ENCODE data around the gene MTRF1.
"Not testable (repeated sequence)": the region's sequence is repeated elsewhere in the genome, so short reads cannot be mapped to it uniquely, and the experiment has no call there.

The MTRF1 gene

DNA sequence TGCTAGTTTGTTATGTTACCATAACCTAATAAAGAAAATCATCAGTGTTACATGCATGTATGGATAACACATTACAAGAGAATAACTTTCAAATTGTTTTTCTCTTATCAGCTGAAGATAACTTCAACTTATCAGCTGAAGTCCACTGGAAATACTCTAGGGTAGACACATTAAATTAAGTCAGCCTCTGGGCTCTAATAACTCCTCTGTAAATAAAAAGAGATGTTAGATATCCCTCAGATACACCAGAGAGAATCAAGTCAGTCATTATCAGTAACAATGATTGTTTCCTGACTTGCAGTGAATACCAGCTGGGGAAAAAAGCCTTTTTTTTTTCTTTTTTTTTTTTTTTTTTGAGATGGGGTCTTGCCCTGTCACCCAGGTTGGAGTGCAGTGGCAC lies 67.4 kb downstream of the MTRF1 start:
- no peak overlapping the region for H3K27ac Mint-ChIP-seq
- peaks cover 26% of the 10 kb centered on the region for H3K36me3 Mint-ChIP-seq (ENCODE audit: low read depth)
- intact Hi-C loops (cut with micrococcal nuclease): no loop called here
- peaks cover 9% of the 10 kb centered on the region for H3K9me3 Mint-ChIP-seq
- no peaks in the 10 kb centered on the region for H3K27me3 Mint-ChIP-seq
- H3K4me3 Mint-ChIP-seq: no peak overlapping the region
- H3K4me1 Mint-ChIP-seq (ENCODE audit: low read depth): peaks cover 26% of the 10 kb centered on the region

GRCh38 chr13:41193919-41194824 lies 69.2 kb downstream of the MTRF1 start, which contains the start of gene KBTBD7:
Gene KBTBD7 (minus strand): TSS chr13:41194569. CDS start chr13:41194257, 312 bp downstream.
- H3K27me3 Mint-ChIP-seq: no peaks in the 10 kb centered on the region
- H3K27ac Mint-ChIP-seq: peak within 1 kb of the TSS; percentile 97

DNA sequence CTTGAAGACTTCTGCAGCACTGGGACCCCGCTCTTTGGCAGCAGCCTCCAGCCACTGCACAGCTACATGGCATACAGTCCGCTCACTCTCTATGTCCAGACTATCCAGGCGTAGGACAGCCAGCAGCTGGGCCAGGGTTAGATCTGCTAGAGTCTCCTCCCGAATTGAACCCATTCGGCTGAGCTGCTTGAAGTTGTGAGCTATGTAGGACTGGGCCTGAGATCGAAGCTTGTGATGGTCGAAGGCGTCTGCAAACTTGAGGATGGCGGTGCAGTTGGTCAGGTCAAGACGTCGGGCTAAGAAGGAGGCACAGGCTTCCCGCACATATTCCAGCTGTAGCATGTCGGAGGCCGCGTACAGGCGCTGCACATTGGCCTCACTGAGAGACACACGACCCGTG lies 69.9 kb downstream of the MTRF1 start:
- Mint-ChIP-seq H3K4me1 (ENCODE audit: low read depth) (peaks cover 26% of the 10 kb centered on the region), H3K36me3 (ENCODE audit: low read depth) (peaks cover 34% of the 10 kb centered on the region), H3K27me3 (no peaks in the 10 kb centered on the region), H3K9me3 (peaks cover 9% of the 10 kb centered on the region), H3K4me3 (peak overlapping the region; percentile 91), H3K27ac (peak overlapping the region; percentile 97)
- intact Hi-C loops (cut with micrococcal nuclease): loop anchor here (5.0 kb wide), 1 partner anchor 271 kb away; no protein-coding TSS in a partner anchor

More at GRCh38 chr13:41193919-41194824, 69.2 kb downstream of the MTRF1 start, which contains the start of gene KBTBD7:
- Mint-ChIP-seq H3K36me3 (ENCODE audit: low read depth) (peaks cover 34% of the 10 kb centered on the region), H3K9me3 (peaks cover 9% of the 10 kb centered on the region), H3K4me1 (ENCODE audit: low read depth) (peaks cover 26% of the 10 kb centered on the region), H3K4me3 (peak within 1 kb of the TSS; percentile 91)
- intact Hi-C loops (cut with micrococcal nuclease): loop anchor here (1.0 to 5.0 kb wide), 3 partner anchors 62 to 272 kb away; partner anchors contain the start of genes KBTBD6 and MTRF1

DNA sequence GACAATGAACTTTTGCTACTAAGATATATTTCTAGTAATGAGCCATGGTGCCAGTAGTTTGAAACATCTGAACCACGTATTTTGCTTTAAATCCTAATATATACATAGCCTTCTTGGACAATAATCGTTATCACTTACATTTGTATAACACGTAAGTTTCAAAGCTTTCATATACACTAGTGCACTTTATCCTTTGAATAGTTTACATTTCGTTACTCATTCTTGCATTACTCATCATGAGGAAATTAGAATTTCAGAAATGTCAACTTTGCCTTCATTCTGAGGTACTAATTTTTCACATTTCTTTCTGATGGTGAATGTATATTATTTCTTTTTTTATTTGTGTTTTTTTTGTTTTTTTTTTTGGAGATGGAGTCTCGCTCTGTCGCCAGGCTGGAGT lies 74.8 kb downstream of the MTRF1 start:
- no peak overlapping the region for H3K4me3 Mint-ChIP-seq
- peaks cover 14% of the 10 kb centered on the region for H3K4me1 Mint-ChIP-seq (ENCODE audit: low read depth)

DNA sequence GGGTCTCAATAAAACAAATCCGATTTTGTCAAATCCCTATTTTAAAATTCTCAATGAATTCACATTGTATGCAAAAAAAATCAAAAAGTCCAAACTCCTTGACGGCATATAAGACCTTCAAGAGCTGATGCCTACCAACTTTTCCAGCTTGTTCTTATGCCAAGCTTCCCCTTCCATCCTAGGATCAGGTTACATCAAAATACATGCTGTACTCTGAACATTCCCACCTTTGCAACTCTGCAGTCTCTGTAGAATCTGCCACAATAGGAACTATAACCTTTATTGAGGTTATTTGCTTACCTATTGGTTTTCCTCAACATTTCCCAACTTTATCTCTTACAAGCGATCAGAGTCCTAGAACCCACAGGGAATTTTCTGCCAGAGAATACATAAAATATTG lies 76.9 kb downstream of the MTRF1 start:
- no peaks in the 10 kb centered on the region for H3K9me3 Mint-ChIP-seq
- no peak overlapping the region for H3K4me3 Mint-ChIP-seq
- no peaks in the 10 kb centered on the region for H3K27me3 Mint-ChIP-seq
- no peak overlapping the region for H3K27ac Mint-ChIP-seq
- no peaks in the 10 kb centered on the region for H3K4me1 Mint-ChIP-seq (ENCODE audit: low read depth)
- peaks cover 8% of the 10 kb centered on the region for H3K36me3 Mint-ChIP-seq (ENCODE audit: low read depth)
- intact Hi-C loops (cut with micrococcal nuclease): no loop called here

More for the DNA sequence above, 74.8 kb downstream of the MTRF1 start:
- Mint-ChIP-seq H3K27me3 (no peaks in the 10 kb centered on the region), H3K9me3 (peaks cover 9% of the 10 kb centered on the region), H3K36me3 (ENCODE audit: low read depth) (peaks cover 23% of the 10 kb centered on the region), H3K27ac (no peak overlapping the region)
- intact Hi-C loops (cut with micrococcal nuclease): no loop called here

GRCh38 chr13:41182231-41182630 lies 81.1 kb downstream of the MTRF1 start:
- H3K4me3 Mint-ChIP-seq: no peak overlapping the region
- intact Hi-C loops (cut with micrococcal nuclease): no loop called here
- no peaks in the 10 kb centered on the region for H3K36me3 Mint-ChIP-seq (ENCODE audit: low read depth)
- H3K27ac Mint-ChIP-seq: no peak overlapping the region
- H3K4me1 Mint-ChIP-seq (ENCODE audit: low read depth): peaks cover 12% of the 10 kb centered on the region
- no peaks in the 10 kb centered on the region for H3K27me3 Mint-ChIP-seq
- no peaks in the 10 kb centered on the region for H3K9me3 Mint-ChIP-seq

DNA sequence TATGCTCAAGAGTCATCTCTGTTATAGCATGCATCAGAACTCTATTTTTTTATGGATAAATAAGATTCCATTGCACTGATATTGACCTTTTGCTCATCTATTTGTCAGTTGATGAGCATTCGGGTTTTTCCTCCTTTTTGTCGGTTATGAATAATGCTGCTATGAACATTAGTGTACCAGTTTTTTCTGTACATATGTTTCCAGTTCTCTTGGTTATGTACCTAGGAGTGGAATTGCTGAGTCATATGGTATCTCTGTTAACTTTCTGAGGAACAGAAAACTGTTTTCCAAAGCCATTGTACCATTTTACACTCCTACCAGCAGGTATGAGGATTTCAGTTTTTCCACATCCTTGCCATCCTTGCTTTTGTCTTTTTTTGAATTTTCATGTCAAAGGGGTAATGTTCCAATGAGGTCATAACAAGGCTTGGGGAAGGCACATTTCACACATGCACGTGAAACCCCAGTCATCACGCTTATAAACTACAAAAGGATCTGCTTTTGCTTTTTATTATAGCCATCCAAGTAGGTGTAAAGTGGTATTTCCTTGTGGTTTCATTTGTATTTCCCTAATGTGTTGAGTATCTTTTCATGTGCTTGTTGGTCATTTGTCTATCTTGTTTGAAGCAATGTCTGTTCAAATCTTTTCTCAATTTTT lies 83.7 kb downstream of the MTRF1 start:
- Mint-ChIP-seq H3K9me3 (peaks cover 21% of the 10 kb centered on the region), H3K4me1 (ENCODE audit: low read depth) (peaks cover 12% of the 10 kb centered on the region), H3K36me3 (ENCODE audit: low read depth) (no peaks in the 10 kb centered on the region), H3K4me3 (no peak overlapping the region), H3K27ac (no peak overlapping the region), H3K27me3 (no peaks in the 10 kb centered on the region)
- intact Hi-C loops (cut with micrococcal nuclease): no loop called here

- Mint-ChIP-seq H3K27me3 (no peaks in the 10 kb centered on the region), H3K4me3 (no peak overlapping the region), H3K9me3 (peaks cover 29% of the 10 kb centered on the region), H3K36me3 (ENCODE audit: low read depth) (no peaks in the 10 kb centered on the region), H3K27ac (peak overlapping the region; percentile 22), H3K4me1 (ENCODE audit: low read depth) (peaks cover 12% of the 10 kb centered on the region)
- intact Hi-C loops (cut with micrococcal nuclease): no loop called here
These were observed 85.3 kb downstream of the MTRF1 start for GRCh38 chr13:41178040-41178439.

DNA sequence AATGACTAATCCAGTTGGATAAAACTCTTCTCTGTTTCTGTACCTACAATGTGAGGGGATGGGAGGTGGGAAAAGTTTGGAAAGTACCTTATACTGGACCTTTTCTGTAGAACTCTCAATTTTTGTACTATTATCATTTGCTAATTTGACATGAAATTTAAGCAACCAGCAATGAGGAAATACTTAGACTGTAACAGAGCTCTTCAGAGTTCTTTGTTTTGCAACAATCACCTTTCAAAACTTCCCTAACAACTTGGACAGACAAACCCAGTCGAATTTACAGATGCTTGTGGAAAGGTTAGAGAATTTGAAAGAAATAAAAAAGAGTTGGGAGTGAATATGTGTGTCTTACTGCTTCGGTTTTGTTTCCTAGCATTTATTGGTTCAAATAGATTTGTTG lies 85.8 kb downstream of the MTRF1 start:
- H3K27me3 Mint-ChIP-seq: no peaks in the 10 kb centered on the region
- peaks cover 12% of the 10 kb centered on the region for H3K4me1 Mint-ChIP-seq (ENCODE audit: low read depth)
- H3K36me3 Mint-ChIP-seq (ENCODE audit: low read depth): no peaks in the 10 kb centered on the region
- H3K4me3 Mint-ChIP-seq: no peak overlapping the region
- H3K27ac Mint-ChIP-seq: peak overlapping the region; percentile 20
- H3K9me3 Mint-ChIP-seq: peaks cover 33% of the 10 kb centered on the region
- intact Hi-C loops (cut with micrococcal nuclease): no loop called here

- H3K4me3 Mint-ChIP-seq; intact Hi-C loops (cut with micrococcal nuclease); H3K27ac Mint-ChIP-seq; H3K36me3 Mint-ChIP-seq (ENCODE audit: low read depth); H3K27me3 Mint-ChIP-seq: not testable (repeated sequence)
- Mint-ChIP-seq H3K9me3 (peaks cover 36% of the 10 kb centered on the region), H3K4me1 (ENCODE audit: low read depth) (peaks cover 12% of the 10 kb centered on the region)
These were observed 87.8 kb downstream of the MTRF1 start for GRCh38 chr13:41175576-41175975.

Data from dendritic cell treated with granulocyte-macrophage colony-stimulating factor and Interleukin-4, amounts not matched to agents 40 ng/mL and 50 ng/mL, for 4 days (primary cell).